Measurements from ENCODE around the gene ARL6IP4.

The ARL6IP4 gene

GRCh38 chr12:122987086-122987951 is 6.8 kb downstream of the ARL6IP4 start:
- no peak for TF ChIP-seq CTCF (IDR thresholded peaks at IDR 0.05; ENCODE audit: control insufficient read depth, insufficient read depth, low read depth, low read length, missing control alignments)
- no peak overlapping the region for H3K4me3 ChIP-seq (ENCODE audit: control insufficient read depth, low read depth, low read length)
- DNase-seq (ENCODE audit: low read depth), result no peak

GRCh38 chr12:122988036-122988435 is 7.6 kb downstream of the ARL6IP4 start:
- TF ChIP-seq CTCF (IDR thresholded peaks at IDR 0.05; ENCODE audit: control insufficient read depth, insufficient read depth, low read depth, low read length, missing control alignments), result no peak
- DNase-seq (ENCODE audit: low read depth), result no peak
- no peak overlapping the region for H3K4me3 ChIP-seq (ENCODE audit: control insufficient read depth, low read depth, low read length)

- DNase-seq (ENCODE audit: low read depth), result no peak
- no peak for TF ChIP-seq CTCF (IDR thresholded peaks at IDR 0.05; ENCODE audit: control insufficient read depth, insufficient read depth, low read depth, low read length, missing control alignments)
These were observed 8.2 kb downstream of the ARL6IP4 start for GRCh38 chr12:122988612-122989212.

GRCh38 chr12:122989225-122989839 is 8.9 kb downstream of the ARL6IP4 start:
- TF ChIP-seq CTCF (IDR thresholded peaks at IDR 0.05; ENCODE audit: control insufficient read depth, insufficient read depth, low read depth, low read length, missing control alignments), result no peak
- DNase-seq (ENCODE audit: low read depth), result no peak
- H3K4me3 ChIP-seq (ENCODE audit: control insufficient read depth, low read depth, low read length), result no peak overlapping the region

More at GRCh38 chr12:122988612-122989212, 8.2 kb downstream of the ARL6IP4 start:
- no peak overlapping the region for H3K4me3 ChIP-seq (ENCODE audit: control insufficient read depth, low read depth, low read length)

- TF ChIP-seq CTCF (IDR thresholded peaks at IDR 0.05; ENCODE audit: control insufficient read depth, insufficient read depth, low read depth, low read length, missing control alignments), result no peak
- DNase-seq (ENCODE audit: low read depth), result no peak
- no peak overlapping the region for H3K4me3 ChIP-seq (ENCODE audit: control insufficient read depth, low read depth, low read length)
These were observed 9.5 kb downstream of the ARL6IP4 start for GRCh38 chr12:122989874-122990419.

- no peak for TF ChIP-seq CTCF (IDR thresholded peaks at IDR 0.05; ENCODE audit: control insufficient read depth, insufficient read depth, low read depth, low read length, missing control alignments)
- H3K4me3 ChIP-seq (ENCODE audit: control insufficient read depth, low read depth, low read length), result no peak overlapping the region
- DNase-seq (ENCODE audit: low read depth), result no peak
These were observed 10.1 kb downstream of the ARL6IP4 start for GRCh38 chr12:122990561-122990960.
